22Rv1 (cell line): ENCODE data around the gene KIAA1217.
"Not testable (repeated sequence)": the region's sequence is repeated elsewhere in the genome, so short reads cannot be mapped to it uniquely, and the experiment has no call there.

Experiments used
- H3K27ac ChIP-seq: fragments of 450-650 bp; 2 replicates; pipeline ENCODE4 v1.5.1; 2017
- CTCF ChIP-seq: fragments of 450-650 bp; IDR thresholded peaks from 2 replicates; pipeline ENCODE4 v1.5.1; 2017; ENCODE audit warnings: mild to moderate bottlenecking
- ZFX ChIP-seq: fragments of 450-650 bp; IDR thresholded peaks from 2 replicates; pipeline ENCODE4 v1.6.1; 2017; ENCODE audit warnings: antibody characterized with exemption, borderline replicate concordance

Gene KIAA1217

GRCh38 chr10:24346877-24347519 lies 138.1 kb downstream of the KIAA1217 start:
- no peak overlapping the region for H3K27ac ChIP-seq
- TF ChIP-seq ZFX = no peak

- H3K27ac ChIP-seq = no peak overlapping the region
- TF ChIP-seq CTCF (no peak), ZFX (no peak)
Measured at GRCh38 chr10:24349379-24350001, 140.6 kb downstream of the KIAA1217 start.

DNA sequence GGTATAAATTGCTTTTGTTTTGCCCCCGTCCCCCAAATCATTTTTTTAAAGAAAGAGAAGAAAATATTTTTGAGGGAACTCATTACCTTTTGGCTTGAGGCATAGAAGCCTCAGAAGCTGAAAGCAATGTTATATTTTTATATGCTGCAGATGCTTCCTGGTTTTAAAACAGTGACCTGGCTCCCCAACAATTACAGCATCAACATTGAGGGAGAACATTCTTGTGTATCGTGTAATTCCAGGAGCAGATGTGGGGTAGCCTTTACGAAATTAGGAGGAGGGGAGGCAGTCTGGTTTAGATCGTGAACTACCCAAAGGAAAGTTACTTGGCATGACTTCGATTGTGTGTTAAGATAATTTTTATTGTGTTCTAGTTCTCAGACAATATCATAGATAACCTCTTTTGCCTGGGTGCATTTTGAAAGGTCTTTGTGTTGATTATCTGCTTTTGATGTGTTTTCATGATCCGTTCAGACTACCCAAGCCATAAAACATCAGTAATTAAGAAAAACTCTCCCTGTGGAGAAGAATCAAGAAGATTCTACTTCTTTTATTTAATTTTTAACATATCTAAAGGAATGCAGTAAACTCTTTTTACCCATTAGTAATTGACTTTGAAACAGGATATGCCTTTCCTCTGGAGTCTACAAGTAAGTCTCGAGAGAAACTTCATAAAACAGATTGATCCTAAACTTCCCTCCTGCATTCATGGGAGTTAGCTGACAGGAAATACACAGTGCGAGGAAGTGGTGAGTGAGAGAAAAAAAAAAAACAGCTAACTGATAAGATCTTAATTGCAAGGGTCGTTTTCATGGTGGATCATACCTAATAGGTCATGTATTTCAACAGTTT lies 141.4 kb downstream of the KIAA1217 start:
- TF ChIP-seq CTCF (no peak), ZFX (no peak)
- no peak overlapping the region for H3K27ac ChIP-seq

- not testable (repeated sequence) for H3K27ac ChIP-seq
Measured at GRCh38 chr10:24350922-24351225, 141.9 kb downstream of the KIAA1217 start.

GRCh38 chr10:24351961-24352360 lies 143.0 kb downstream of the KIAA1217 start:
- H3K27ac ChIP-seq = no peak overlapping the region
- TF ChIP-seq CTCF (no peak), ZFX (no peak)

DNA sequence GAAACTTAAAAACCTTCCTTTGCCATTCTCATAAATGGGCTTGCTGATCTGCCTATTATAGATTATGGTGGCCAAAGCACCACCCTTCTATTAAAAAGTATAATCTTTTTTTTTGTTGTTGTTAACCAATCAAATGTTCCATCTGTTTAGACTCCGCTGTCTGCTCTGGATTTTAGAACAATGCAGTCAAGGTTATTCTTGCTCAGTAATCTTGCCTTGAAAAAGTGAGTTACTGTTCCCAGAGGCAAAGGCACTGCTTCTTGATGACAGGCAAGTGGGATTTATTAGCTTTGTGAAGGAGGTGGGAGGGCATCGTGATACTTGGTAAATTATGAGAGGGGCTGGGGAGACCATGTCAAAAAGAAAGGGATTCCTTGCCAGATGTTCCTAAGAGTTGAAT lies 143.5 kb downstream of the KIAA1217 start:
- TF ChIP-seq CTCF (no peak), ZFX (no peak)
- H3K27ac ChIP-seq = no peak overlapping the region

DNA sequence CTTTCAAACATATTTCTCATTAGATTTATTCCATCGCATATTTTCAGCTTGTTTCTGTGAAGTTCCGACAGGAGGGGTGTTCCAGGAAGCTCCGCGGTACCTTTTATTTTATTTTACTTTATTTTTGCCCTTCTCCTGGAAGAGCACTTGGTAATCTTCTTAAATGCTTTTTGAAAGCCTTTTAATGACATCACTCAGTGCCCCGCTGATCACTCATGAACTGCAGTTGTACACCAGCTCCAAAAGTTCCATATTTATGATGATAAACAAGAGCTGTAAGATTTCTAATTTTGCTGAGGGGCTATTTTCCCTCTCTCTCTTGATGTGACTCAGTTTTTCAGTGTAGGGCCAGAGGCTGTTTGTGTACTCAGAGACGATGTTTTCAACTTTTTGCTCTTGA lies 144.4 kb downstream of the KIAA1217 start:
- no peak overlapping the region for H3K27ac ChIP-seq
- TF ChIP-seq CTCF (no peak), ZFX (no peak)

DNA sequence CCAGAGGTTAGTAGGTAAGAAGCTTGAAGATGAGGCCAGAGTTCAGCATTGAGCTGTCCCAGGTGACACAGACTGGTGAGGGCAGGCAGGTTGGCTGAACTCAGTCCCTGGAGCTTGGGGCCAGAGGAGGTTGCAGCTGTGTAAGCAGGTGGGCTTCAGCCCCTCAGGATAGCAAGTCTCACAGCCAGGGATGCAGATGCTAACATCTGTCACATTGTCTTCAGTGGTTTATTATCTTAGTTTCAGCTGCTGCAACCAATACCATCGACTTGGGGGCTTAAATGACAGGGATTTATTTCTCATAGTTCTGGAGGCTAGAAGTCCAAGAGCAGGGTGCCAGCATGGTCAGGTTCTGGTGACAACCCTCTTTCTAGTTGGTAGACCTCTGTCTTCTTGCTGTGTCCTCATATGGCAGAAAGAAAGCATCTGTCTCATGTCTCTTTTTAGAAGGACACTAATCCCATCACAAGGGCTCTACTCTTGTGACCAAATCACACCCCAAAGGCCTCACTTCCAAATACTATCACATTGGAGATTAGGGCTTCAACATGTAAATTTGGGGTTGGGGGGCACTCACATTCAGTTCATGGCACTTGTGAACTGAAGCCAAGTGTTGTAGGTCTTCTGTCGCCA lies 146.2 kb downstream of the KIAA1217 start:
- H3K27ac ChIP-seq = no peak overlapping the region
- TF ChIP-seq CTCF (no peak), ZFX (no peak)
